ENCODE measurements around the gene COG7. TPM values are rescaled to one million over a fixed set of nuclear protein-coding genes. Genes with fewer than 3 reads are reported as not detected.

The COG7 gene
- polyA plus RNA-seq, 1 donor (not counting 4 experiments of a cell fraction or from before 2014, with no cell fraction given): 14.7 TPM

DNA sequence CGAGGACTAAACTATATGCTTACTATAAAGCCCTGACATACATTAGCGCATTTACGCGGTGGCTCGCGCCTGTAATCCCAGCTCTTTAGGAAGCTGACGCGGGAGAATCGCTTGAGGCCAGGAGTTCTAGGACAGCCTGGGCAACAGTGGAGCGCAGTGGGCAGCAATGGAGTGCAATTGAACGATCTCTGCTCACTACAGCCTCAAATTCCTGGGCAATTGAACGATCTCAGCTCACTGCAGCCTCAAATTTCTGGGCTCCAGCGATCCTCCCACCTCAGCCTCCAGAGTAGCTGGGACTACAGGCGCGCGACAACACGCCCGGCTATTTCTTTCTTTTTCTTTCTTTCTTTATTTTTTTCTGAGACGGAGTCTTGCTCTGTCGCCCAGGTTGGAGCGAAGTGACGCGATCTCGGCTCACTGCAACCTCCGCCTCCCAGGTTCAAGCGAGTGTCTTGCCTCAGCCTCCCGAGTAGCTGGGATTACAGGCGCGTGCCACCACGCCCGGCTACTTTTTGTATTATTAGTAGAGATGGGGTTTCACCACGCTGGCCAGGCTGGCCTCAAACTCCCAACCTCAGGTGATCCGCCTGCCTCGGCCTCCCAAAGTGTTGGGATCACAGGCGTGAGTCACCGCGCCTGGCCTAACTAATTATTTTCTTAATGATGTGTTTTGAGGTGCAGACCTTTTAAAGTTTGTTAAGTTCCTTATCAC is 506 bp upstream of the COG7 start:
- dilution Hi-C loops (cut with MboI; ENCODE audit: extremely low pct_ligation_motif_present, low sequenced_read_pairs): no loop called here

GRCh38 chr16:23452221-23452571 is 793 bp downstream of the COG7 start:
- DNase-seq (ENCODE audit: low read depth, low spot score) (no peak), FAIRE-seq (no peak)
- TF ChIP-seq, protein P1, sequence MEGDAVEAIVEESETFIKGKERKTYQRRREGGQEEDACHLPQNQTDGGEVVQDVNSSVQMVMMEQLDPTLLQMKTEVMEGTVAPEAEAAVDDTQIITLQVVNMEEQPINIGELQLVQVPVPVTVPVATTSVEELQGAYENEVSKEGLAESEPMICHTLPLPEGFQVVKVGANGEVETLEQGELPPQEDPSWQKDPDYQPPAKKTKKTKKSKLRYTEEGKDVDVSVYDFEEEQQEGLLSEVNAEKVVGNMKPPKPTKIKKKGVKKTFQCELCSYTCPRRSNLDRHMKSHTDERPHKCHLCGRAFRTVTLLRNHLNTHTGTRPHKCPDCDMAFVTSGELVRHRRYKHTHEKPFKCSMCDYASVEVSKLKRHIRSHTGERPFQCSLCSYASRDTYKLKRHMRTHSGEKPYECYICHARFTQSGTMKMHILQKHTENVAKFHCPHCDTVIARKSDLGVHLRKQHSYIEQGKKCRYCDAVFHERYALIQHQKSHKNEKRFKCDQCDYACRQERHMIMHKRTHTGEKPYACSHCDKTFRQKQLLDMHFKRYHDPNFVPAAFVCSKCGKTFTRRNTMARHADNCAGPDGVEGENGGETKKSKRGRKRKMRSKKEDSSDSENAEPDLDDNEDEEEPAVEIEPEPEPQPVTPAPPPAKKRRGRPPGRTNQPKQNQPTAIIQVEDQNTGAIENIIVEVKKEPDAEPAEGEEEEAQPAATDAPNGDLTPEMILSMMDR (optimal IDR thresholded peaks at IDR 0.05 in 1 of 3, IDR thresholded peaks at IDR 0.05 in 1 of 3, conservative IDR thresholded peaks at IDR 0.05 in 1 of 3; ENCODE audit: extremely low read depth in 1 of 3, insufficient read depth in 2 of 3, low read length in 3 of 3): no peak
- TF ChIP-seq EZH2 (IDR thresholded peaks at IDR 0.05; ENCODE audit: low read length): no peak
- peak overlapping the region; percentile 83 to 94 (median 94) for H3K4me3 ChIP-seq (ENCODE audit: control insufficient read depth in 2 of 3, extremely low read depth in 1 of 3, insufficient read depth in 2 of 3, low read depth in 1 of 3, low read length in 3 of 3)
- H3K4me2 ChIP-seq (ENCODE audit: control insufficient read depth, extremely low read depth, insufficient read depth, low read depth, low read length): peak overlapping the region; percentile 82
- peak overlapping the region; percentile 91 for H3K9ac ChIP-seq (ENCODE audit: control insufficient read depth, extremely low read depth, insufficient read depth, low read length)
- peak overlapping the region; percentile 100 for H2AFZ ChIP-seq (ENCODE audit: control insufficient read depth, low read length)
- H3K36me3 ChIP-seq (ENCODE audit: control insufficient read depth in 2 of 2, extremely low read depth in 1 of 2, insufficient read depth in 2 of 2, low read length in 2 of 2): no peaks in the 10 kb centered on the region
- H3K4me1 ChIP-seq (ENCODE audit: control insufficient read depth, extremely low read depth, insufficient read depth, low read length): peaks cover 5% of the 10 kb centered on the region
- dilution Hi-C loops (cut with MboI; ENCODE audit: extremely low pct_ligation_motif_present, low sequenced_read_pairs): no loop called here
- H3K9me1 ChIP-seq (ENCODE audit: control insufficient read depth, extremely low read depth, insufficient read depth, low read length): no peaks in the 10 kb centered on the region
- no peaks in the 10 kb centered on the region for H3K27me3 ChIP-seq (ENCODE audit: control insufficient read depth, extremely low read depth, insufficient read depth, low read length)
- no peaks in the 10 kb centered on the region for H3K9me3 ChIP-seq (ENCODE audit: control insufficient read depth, low read depth, low read length)
- H4K20me1 ChIP-seq (ENCODE audit: control insufficient read depth, extremely low read depth, insufficient read depth, low read length): no peaks in the 10 kb centered on the region
- H3K27ac ChIP-seq (ENCODE audit: control insufficient read depth, insufficient read depth, low read length): peak overlapping the region; percentile 81
- peaks cover 14% of the 10 kb centered on the region for H3K79me2 ChIP-seq (ENCODE audit: control insufficient read depth, insufficient read depth, low read length)

More for the DNA sequence above, 506 bp upstream of the COG7 start:
- Histone ChIP-seq H3K79me2 (ENCODE audit: control insufficient read depth, insufficient read depth, low read length) (peaks cover 14% of the 10 kb centered on the region), H3K9me1 (ENCODE audit: control insufficient read depth, extremely low read depth, insufficient read depth, low read length) (no peaks in the 10 kb centered on the region), H3K4me2 (ENCODE audit: control insufficient read depth, extremely low read depth, insufficient read depth, low read depth, low read length) (peak overlapping the region; percentile 82), H2AFZ (ENCODE audit: control insufficient read depth, low read length) (peak overlapping the region; percentile 100), H3K27ac (ENCODE audit: control insufficient read depth, insufficient read depth, low read length) (peak overlapping the region; percentile 81), H3K36me3 (ENCODE audit: control insufficient read depth in 2 of 2, extremely low read depth in 1 of 2, insufficient read depth in 2 of 2, low read length in 2 of 2) (no peaks in the 10 kb centered on the region), H3K9me3 (ENCODE audit: control insufficient read depth, low read depth, low read length) (no peaks in the 10 kb centered on the region), H3K4me1 (ENCODE audit: control insufficient read depth, extremely low read depth, insufficient read depth, low read length) (peaks cover 5% of the 10 kb centered on the region), H3K27me3 (ENCODE audit: control insufficient read depth, extremely low read depth, insufficient read depth, low read length) (no peaks in the 10 kb centered on the region), H3K9ac (ENCODE audit: control insufficient read depth, extremely low read depth, insufficient read depth, low read length) (peak overlapping the region; percentile 91), H4K20me1 (ENCODE audit: control insufficient read depth, extremely low read depth, insufficient read depth, low read length) (no peaks in the 10 kb centered on the region), H3K4me3 (ENCODE audit: control insufficient read depth in 2 of 3, extremely low read depth in 1 of 3, insufficient read depth in 2 of 3, low read depth in 1 of 3, low read length in 3 of 3) (peak overlapping the region; percentile 83 to 94 (median 94))
- TF ChIP-seq, protein P1 (optimal IDR thresholded peaks at IDR 0.05 in 1 of 3, IDR thresholded peaks at IDR 0.05 in 1 of 3, conservative IDR thresholded peaks at IDR 0.05 in 1 of 3; ENCODE audit: extremely low read depth in 1 of 3, insufficient read depth in 2 of 3, low read length in 3 of 3): no peak
- no peak for TF ChIP-seq EZH2 (IDR thresholded peaks at IDR 0.05; ENCODE audit: low read length)
- FAIRE-seq: no peak
- no peak for DNase-seq (ENCODE audit: low read depth, low spot score)

Data from keratinocyte (primary cell).